ACC112 (cell line): ENCODE data around the gene ZNF587.
"Not testable (repeated sequence)": the region's sequence is repeated elsewhere in the genome, so short reads cannot be mapped to it uniquely, and the experiment has no call there.

Experiments used
- H2AFZ ChIP-seq: fragments of 200-600 bp; sonication (generic); one replicate; pipeline ENCODE4 v1.6.0; 2017; ENCODE audit warnings: antibody characterized with exemption, low read length; ENCODE audit not compliant: unreplicated experiment
- H3K27ac ChIP-seq: fragments of 200-600 bp; sonication (generic); 2 replicates; pipeline ENCODE4 v1.5.1; 2014; ENCODE audit warnings: low read depth, mild to moderate bottlenecking, antibody characterized with exemption, low read length, moderate library complexity
- H3K27me3 ChIP-seq: fragments of 200-600 bp; sonication (generic); 2 replicates; pipeline ENCODE4 v1.6.1; 2014; ENCODE audit warnings: mild to moderate bottlenecking, antibody characterized with exemption, low read length, moderate library complexity, mixed read lengths; ENCODE audit not compliant: insufficient read depth
- H3K36me3 ChIP-seq: fragments of 200-600 bp; sonication (generic); 2 replicates; pipeline ENCODE4 v1.6.1; 2016; ENCODE audit warnings: mild to moderate bottlenecking, antibody characterized with exemption, low read length, moderate library complexity, mixed read lengths; ENCODE audit not compliant: insufficient read depth
- H3K4me1 ChIP-seq: fragments of 200-600 bp; sonication (generic); one replicate; pipeline ENCODE4 v1.6.1; 2016; ENCODE audit warnings: low read length, mixed read lengths; ENCODE audit not compliant: insufficient read depth, unreplicated experiment, control insufficient read depth
- H3K4me3 ChIP-seq: fragments of 200-600 bp; sonication (generic); 2 replicates; pipeline ENCODE4 v1.5.1; 2014; ENCODE audit warnings: mild to moderate bottlenecking, low read depth, low read length
- H3K79me2 ChIP-seq: fragments of 200-600 bp; sonication (generic); one replicate; pipeline ENCODE4 v1.6.0; 2016; ENCODE audit warnings: low read length; ENCODE audit not compliant: control insufficient read depth, unreplicated experiment, insufficient read depth

The ZNF587 gene

DNA sequence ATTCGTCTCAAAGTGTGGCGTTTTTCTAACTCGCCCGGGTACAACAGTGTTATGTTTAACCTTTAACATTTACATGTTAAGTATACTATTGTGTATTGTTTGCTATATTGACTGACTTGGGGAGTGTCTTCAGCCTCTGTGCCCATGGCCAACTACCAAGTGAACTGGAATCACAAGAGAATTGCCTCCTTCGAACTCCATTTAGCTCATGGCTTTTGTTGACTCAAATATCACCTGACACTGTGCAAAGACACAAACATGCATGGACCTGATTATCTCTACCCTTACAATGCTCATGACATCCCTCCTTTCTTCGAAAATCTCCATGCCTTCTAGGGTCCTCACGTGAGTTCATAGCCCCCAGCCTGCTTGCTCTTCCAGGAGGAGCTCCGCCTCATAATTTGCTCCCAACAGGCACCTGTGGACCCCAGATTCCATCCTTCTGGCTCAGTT, 38.5 kb downstream of the ZNF587 start:
- peaks cover 9% of the 10 kb centered on the region; the same call in 1 of the 2 replicates for H3K36me3 ChIP-seq
- no peaks in the 10 kb centered on the region for H3K4me1 ChIP-seq
- 0 out of 2 replicates have a peak overlapping the region, but pooled peaks have one; percentile 41 for H3K27ac ChIP-seq
- H3K4me3 ChIP-seq = peak overlapping the region; percentile 95
- no peaks in the 10 kb centered on the region for H3K27me3 ChIP-seq
- H2AFZ ChIP-seq = peak overlapping the region; percentile 87
- H3K79me2 ChIP-seq = peaks cover 41% of the 10 kb centered on the region

DNA sequence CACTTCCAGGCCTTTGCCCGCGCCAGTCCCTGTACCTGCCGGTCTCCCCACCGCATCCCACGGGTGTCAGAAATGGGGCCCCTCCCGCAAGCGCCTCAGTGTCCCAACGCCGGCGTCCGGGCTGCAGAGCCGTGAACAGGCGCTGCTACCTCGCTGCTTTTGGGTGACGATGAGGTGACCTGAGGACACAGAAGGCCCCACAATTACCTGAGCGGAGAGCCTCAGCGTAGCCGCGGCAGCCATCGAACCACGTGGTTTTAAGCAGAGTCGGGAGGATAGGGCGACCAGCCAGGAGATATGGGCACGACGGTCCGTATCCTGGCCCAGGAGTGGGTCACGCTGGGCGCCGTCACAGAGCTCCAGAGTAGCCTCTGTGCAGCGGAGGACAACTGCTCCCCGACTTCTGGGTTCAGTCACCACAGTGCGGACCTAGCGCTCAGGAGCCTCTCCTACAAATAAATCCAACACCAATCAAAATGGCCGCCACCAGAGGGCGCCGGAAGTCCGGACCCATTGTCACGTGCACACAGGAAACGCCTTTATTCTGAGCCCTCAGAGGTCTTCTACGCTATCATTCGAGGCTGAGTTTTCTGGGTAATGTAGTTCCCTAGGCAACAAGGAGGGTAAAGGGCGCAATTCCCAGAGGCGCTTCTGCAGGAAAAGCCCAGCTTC, 39.0 kb downstream of the ZNF587 start, which contains the start of gene ZNF814:
TSS of gene ZNF814 (minus strand) at position 478 of the 672 bp plus-strand sequence. CDS start at position 243, 235 bp downstream.
- Histone ChIP-seq H3K4me3 (peak within 1 kb of the TSS; percentile 95), H3K27me3 (no peaks in the 10 kb centered on the region), H3K27ac (peak within 1 kb of the TSS; percentile 41; the same call in 1 of the 2 replicates), H3K4me1 (no peaks in the 10 kb centered on the region), H3K79me2 (peaks cover 36% of the 10 kb centered on the region), H2AFZ (peak within 1 kb of the TSS; percentile 87), H3K36me3 (peaks cover 9% of the 10 kb centered on the region; the same call in 1 of the 2 replicates)

DNA sequence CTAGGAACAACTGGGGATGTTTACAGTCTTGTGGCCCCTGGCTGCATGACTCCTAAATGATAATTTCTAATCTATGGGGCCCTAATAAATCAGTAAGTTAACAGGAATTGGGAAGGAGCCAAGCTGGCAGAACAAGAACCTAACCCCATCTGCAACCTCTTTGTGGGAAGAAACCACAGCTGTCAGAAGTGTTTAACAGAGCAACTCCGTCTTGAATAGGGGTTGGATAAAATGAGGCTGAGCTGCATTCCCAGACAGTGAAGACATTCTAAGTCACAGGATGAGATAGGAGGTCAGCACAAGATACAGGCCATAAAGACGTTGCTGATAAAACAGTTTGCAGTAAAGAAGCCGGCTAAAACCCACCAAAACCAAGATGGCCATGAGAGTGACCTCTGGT, 41.0 kb downstream of the ZNF587 start:
- not testable (repeated sequence) for H3K27ac ChIP-seq, H3K36me3 ChIP-seq, H3K4me3 ChIP-seq, H2AFZ ChIP-seq, H3K27me3 ChIP-seq, H3K4me1 ChIP-seq
- H3K79me2 ChIP-seq = peaks cover 27% of the 10 kb centered on the region

DNA sequence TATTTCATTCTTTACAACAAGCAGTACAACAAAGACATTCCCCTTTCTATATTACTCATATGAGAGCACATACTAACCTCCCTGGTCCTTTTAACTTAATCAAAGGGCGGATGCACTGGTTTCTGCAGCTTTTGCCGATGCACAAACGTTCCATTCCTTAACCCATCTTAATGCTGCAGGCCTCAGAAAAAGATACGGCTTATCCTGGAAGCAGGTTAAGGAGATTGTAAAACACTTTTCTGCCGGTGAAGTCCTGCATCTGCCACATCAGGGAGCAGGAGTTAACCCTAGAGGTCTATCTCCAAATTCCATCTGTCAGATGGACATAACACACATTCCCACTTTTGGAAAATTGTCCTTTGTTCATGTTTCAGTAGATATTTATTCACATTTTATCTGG, 50.7 kb downstream of the ZNF587 start:
- Histone ChIP-seq H3K36me3 (no peaks in the 10 kb centered on the region), H3K79me2 (no peaks in the 10 kb centered on the region), H3K27ac (no peak overlapping the region), H3K27me3 (no peaks in the 10 kb centered on the region), H3K4me3 (no peak overlapping the region), H3K4me1 (no peaks in the 10 kb centered on the region), H2AFZ (no peak overlapping the region)

DNA sequence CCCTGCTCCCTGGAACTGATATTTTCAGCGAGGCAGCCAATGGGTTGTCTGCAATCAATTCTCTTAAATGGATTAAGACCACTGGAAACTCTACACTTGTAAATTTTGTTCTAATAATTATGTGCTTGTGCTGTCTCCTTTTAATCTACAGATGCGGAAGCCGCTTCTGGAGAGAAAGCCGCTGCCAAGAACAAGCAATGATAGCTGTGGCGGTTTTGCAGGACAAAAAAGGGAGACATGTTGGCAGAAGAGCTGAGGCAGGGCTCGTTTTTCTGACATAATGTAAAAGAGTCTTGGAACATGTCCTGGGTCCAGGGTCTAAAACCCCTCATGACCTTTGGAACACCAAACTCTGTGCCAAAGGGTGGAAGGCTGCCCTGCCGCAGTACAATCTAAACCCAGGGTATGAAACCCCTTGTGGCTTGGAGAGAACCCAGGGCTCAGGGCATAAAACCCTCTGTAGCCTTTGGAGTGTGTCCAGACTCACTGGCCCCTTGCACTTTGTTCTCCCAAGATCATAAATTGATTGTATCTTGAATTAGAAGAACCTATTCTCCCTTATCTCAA, 54.0 kb downstream of the ZNF587 start:
- H3K27me3 ChIP-seq = no peaks in the 10 kb centered on the region
- H3K36me3 ChIP-seq = no peaks in the 10 kb centered on the region

DNA sequence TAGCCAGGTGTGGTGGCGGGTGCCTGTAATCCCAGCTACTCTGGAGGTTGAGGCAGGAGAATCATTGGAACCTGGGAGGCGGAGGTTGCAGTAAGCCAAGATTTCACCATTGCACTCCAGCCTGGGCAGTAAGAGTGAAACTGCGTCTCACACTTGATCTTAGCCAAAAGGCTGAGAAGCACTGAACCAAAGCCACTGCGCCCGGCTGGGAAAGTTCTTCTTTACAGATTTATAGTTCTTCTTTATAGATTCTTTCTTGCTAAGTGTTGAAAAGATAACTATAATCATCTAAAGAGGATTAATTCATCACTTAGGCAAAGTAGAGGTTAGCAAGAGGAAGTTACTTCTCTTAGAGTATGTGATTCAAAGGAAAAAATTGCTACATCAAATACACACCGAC, 55.6 kb downstream of the ZNF587 start:
- Histone ChIP-seq H3K4me3 (no peak overlapping the region), H2AFZ (no peak overlapping the region), H3K79me2 (no peaks in the 10 kb centered on the region), H3K4me1 (no peaks in the 10 kb centered on the region), H3K36me3 (no peaks in the 10 kb centered on the region), H3K27me3 (no peaks in the 10 kb centered on the region), H3K27ac (no peak overlapping the region)

More for the DNA sequence above, 54.0 kb downstream of the ZNF587 start:
- H3K79me2 ChIP-seq = no peaks in the 10 kb centered on the region
- no peak overlapping the region for H3K27ac ChIP-seq
- no peak overlapping the region for H3K4me3 ChIP-seq
- H3K4me1 ChIP-seq = no peaks in the 10 kb centered on the region
- H2AFZ ChIP-seq = no peak overlapping the region

DNA sequence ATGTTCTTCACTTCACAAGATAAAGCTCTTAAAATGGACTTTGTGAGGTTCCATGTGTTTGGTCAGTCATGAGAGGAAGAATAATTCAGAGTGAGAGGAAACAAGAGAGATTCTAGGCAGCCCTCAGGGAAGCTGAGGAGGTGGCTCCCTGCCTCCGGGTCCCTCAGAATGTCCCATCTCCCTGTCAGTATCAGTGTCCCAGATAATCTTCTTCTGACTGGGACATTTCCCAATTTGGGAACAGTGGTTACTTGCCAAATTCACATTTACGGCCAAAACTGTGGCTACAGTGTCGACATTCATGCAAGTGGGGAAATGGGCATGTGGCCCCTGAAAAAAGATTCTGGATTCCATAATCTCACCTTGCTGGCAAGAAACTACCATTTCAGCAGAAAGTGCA, 57.7 kb downstream of the ZNF587 start:
- H3K36me3 ChIP-seq = peaks cover 6% of the 10 kb centered on the region; the same call in 1 of the 2 replicates

DNA sequence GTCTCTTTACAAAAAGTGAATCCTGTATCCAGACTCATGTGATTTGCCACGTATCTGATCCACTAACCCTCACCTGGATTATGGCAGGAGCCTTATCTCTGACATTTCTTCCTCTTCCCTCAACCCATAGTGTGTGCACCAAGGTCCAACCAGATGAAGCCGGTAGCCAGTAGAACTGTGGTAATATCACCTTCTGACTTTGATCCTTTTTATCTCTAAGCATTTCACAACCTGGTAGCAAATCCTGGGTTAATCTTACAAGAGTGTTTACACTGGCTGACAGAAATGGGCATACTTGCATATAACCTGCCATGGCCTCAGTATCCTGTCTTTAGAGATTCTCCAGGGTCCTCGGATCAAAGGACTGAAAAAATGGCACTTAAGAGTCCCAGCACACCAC, 64.9 kb downstream of the ZNF587 start:
- Histone ChIP-seq H3K27ac (no peak overlapping the region), H3K79me2 (peaks cover 24% of the 10 kb centered on the region), H2AFZ (no peak overlapping the region), H3K36me3 (peaks cover 8% of the 10 kb centered on the region; the same call in 1 of the 2 replicates), H3K4me3 (no peak overlapping the region), H3K27me3 (no peaks in the 10 kb centered on the region), H3K4me1 (no peaks in the 10 kb centered on the region)

More for the DNA sequence above, 57.7 kb downstream of the ZNF587 start:
- Histone ChIP-seq H2AFZ (no peak overlapping the region), H3K4me3 (no peak overlapping the region), H3K79me2 (no peaks in the 10 kb centered on the region), H3K4me1 (no peaks in the 10 kb centered on the region), H3K27ac (no peak overlapping the region), H3K27me3 (no peaks in the 10 kb centered on the region)
